HG03060 (cell line): ENCODE data around the gene UBE2J1.
"Not testable (repeated sequence)": the region's sequence is repeated elsewhere in the genome, so short reads cannot be mapped to it uniquely, and the experiment has no call there.

Experiments
- ATAC-seq: cut with Tn5 transposase; IDR thresholded peaks from one replicate; pipeline ENCODE4 v1.9.1; 2021; ENCODE audit warnings: low read depth, moderate number of reproducible peaks; ENCODE audit not compliant: unreplicated experiment

Gene UBE2J1

DNA sequence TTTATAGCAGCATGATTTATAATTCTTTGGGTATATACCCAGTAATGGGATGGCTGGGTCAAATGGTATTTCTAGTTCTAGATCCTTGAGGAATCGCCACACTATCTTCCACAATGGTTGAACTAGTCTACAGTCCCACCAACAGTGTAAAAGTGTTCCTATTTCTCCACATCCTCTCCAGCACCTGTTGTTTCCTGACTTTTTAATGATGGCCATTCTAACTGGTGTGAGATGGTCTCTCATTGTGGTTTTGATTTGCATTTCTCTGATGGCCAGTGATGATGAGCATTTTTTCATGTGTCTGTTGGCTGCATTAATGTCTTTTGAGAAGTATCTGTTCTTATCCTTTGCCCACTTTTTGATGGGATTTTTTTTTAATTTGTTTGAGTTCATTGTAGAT lies 57.4 kb downstream of the UBE2J1 start:
- ATAC-seq, result not testable (repeated sequence)

DNA sequence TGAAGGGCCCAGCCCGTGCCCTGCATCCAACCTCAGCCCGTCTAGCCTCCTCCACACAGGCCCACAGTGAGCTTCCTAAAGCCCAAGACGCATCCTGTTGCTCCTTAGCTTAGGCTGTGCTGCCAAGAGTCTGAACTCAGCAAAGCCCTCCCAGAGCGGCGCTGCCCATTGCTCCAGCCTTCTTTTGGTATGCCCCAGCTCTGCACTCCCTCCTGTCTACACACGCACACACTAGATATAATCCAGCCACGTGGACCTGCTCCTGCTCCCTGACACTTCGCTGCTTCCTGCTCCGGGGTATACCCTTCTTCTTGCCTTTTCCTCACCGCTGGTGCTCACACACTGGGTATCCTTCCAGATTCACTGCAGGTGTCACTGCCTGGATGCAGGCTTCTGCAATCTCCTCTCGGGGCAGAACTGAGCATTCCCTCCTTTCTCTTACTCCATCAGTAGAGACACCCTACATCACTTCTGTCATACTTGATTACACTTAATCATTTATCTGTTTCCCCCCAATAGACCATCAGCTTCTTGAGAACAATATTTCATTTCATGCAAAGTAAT lies 61.2 kb downstream of the UBE2J1 start:
- no peak for ATAC-seq

DNA sequence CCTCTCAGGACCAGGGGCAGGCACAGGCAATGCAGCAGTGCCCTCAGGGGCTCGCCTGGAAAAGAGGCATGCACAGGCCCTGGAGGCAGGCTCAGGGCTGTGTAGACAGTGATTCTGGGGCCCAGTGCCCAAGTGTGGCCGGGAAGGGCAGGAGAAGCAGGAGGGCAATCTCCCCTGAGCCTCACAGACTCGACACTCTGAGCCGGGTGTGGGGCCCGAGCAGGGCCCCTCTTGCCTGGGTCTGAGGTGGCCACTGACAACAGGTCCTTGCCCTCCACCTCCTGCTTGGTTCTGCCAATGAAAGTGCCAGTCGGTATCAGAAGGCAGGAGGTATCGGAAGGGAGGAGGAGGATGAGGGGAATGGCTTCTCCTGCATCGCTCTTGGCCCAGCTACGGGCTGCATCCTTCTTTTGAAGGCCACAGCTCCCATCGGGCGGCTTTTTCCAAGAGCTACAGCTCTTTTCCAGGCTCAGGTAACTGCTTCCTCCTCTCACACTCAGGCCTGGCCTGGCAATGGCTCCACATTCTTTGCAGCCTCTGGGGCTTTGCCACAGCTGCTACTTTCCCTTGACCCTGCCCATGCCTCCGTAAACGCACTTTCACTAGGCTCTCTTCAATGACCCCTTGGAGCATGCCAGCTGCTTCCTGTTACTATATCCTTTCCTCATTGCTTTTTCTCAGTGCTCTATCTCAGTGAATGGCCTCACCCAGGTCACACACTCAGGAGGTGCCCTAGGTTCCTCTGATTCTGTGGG lies 61.9 kb downstream of the UBE2J1 start:
- ATAC-seq, result no peak

DNA sequence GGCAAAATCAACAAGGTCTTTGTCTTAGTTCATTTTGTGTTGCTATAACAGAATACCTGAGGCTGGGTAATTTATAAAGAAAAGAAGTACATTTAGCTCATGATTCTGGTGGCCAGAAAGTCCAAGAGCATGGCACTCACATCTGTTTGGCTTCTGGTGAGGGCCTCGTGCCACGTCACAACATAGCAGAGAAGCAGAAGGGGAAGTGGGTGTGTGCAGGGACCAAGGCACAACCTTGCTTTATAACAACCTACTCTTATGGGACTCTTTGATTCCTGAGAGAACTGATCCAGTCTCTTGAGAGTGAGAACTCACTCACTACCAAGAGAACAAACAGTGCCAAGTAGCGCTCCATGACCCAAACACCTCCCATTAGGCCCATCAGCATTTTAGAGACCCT lies 62.8 kb downstream of the UBE2J1 start:
- ATAC-seq, result no peak

DNA sequence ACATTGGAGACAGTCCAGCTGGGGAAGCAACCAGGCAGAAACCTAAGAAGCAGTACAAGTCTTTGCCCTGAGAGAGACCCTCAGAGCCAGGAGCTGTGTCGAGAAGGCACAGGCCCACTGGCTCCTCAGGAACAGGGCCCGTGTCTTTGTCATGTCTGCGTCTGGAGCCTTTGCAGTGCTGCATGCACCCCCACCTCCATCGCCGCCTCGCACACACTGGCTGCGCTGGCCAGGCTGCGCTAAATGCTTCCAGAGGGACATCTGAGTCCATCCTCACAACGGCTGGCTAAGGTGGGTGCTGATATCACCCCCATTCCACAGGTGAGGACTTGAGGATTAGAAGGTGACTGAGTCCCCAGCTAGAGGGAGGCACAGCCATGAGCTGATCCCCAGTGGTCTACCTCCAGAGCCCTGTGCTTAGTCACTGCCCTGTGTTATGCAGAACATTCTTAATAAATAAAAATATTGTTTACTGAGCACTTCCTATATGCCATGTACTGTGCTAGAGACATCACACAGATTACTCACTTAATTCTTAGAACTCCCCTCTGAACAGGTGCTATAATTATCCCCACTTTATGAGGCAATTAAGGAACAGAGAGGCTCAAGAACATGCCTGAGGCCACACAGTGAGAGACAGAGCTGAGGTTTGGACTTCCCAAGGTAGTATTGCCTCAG lies 65.0 kb downstream of the UBE2J1 start:
- ATAC-seq, result no peak

DNA sequence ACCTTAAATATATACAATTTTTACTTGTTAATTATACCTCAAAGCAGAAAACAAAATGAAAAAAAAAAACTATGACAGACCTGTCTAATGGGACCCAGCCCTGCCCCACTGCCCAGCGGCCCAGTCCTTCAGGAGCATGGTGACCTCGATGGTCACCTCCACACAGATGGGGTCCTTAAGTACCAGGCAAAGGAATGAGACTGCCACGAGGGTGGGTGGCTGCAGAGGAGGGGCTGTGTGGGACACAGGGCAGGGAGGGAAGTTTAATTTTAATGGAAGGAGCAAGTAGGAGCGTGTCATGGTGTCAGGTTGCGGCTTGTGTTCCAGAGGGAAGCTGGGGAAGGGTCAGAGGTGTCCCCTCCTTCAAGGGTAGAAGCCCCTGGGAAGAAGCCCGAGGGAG lies 66.0 kb downstream of the UBE2J1 start:
- ATAC-seq, result no peak

DNA sequence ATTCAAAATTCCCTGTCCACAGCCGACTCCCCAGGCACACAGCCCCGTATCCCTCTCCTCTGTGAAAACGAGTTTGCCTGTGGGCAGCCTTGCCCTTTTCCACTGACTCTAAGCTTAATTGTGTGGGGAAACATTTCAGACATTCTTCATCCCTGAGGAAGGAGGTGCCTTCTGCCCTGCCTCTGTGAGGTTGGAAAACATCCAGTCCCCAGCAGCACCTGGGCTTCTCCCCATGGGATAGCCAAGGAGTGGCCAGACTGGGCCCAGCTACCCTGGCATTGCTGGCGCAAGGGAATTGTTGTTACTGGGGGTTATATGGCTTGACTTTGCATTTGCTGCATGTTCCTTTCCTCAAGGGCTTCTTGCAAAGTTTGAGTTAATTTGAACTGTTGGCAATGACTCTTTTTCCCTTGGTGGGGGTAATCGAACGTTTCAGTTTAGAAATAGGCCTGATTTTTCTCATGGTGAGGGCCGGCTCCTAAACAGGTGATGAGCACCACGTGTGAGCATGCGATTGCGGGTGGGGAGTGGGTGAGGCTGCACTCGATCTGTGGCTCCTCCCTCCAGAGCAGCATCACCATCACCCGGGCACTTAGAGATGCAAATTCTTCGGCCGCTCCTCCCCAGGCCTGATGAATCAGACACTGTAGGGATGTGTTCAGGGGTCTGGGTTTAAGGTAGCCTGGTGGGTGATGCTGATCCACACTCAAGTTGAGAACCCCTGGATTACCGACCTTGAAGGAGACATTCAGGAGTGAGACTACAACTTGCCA lies 67.4 kb downstream of the UBE2J1 start:
- ATAC-seq, result no peak

DNA sequence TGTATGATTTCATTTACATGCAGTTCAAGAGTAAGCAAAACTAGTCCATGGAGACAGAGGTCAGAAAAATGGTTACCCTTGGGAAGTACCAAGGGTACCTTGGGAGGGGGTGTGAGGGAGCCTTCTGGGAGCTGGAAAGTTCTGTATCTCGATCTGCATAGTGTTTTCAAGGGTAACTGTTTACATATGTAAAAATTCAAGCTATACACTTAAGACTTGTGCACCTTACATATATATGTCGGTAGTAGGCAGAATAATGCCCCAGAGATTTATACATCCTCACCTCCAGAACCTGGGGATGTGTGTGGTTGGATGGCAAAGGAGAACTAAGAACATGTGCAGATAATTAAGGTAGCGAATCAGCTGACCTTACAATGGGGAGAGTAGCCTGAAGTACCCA lies 68.4 kb downstream of the UBE2J1 start:
- ATAC-seq, result no peak

DNA sequence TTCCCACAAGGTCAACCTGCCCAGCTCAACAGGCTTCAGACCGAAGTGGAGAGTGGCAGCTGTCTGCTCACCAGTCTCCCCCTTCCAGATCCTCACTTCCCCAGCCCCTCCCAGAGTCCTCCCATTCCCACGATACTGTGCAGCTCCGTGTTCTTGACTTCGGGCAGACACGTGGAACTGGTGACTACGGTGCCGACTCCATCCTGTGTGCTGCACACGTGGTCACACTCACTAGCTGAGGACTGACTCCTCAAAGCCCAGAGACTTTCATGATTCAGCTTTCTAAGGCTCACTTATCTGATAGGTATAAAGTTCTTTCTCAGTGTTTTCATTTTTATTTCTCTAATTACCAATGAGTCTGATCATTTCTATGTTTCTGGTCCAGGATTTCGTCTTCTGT lies 69.8 kb downstream of the UBE2J1 start:
- ATAC-seq, result no peak

DNA sequence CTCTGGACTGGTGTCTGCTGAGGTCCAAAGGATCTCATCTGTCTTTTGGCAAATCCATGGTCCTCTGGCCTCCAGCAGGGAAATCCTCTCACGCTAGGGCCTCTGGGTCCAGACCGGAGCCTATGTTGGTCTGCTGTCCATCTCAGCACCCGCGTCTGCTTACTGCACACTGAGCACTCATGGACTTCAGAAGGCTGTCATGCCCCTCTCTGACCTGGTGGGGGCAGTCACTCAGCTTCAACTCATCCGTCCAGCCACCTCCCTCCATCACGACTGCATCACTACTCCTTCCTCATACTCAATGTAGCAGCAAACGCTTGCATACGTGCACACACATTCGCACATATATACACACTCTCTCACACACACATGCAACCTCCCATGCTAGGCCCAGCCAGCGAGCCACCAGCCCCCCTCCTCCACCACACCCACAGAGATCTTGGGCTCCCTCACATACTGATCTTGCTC lies 70.7 kb downstream of the UBE2J1 start:
- ATAC-seq, result peak; percentile 91

DNA sequence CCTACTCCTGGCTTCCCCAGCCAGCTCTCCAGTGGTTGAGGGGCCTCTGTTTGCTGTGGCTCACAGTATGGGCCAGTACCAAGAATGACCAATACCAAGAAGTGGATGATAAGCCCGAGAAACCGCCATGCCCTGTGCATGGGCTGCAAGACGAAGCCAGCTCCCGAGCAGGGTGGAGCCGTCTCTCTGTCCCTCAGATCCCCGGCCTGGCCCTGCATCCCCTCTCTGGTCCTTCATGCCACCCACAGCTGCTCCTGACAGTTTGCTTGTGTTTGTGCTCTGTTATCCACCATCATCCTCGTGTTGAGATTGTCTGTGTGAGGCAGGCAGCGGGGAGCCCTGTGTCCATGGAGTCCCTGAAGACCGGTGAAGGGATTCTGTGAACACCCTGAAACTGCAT lies 73.6 kb downstream of the UBE2J1 start:
- no peak for ATAC-seq
